SK-N-MC (cell line): Measurements from ENCODE around the gene KCNK15.

Experiments used
- EZH2 ChIP-seq: fragments of 200-600 bp; sonication (generic); IDR thresholded peaks from one replicate; pipeline ENCODE4 v1.6.1; 2017; ENCODE audit warnings: antibody characterized with exemption
- FOXP2 ChIP-seq: optimal IDR thresholded peaks from 2 replicates; pipeline ENCODE3; 2011; ENCODE audit warnings: mild to moderate bottlenecking, moderate library complexity; ENCODE audit not compliant: insufficient read depth; ENCODE audit errors: extremely low read length, control extremely low read depth
- POLR2AphosphoS5 ChIP-seq: IDR thresholded peaks from 2 replicates; pipeline ENCODE4 v1.6.1; 2012; ENCODE audit warnings: mild to moderate bottlenecking, low read depth, low read length, borderline replicate concordance

DNA sequence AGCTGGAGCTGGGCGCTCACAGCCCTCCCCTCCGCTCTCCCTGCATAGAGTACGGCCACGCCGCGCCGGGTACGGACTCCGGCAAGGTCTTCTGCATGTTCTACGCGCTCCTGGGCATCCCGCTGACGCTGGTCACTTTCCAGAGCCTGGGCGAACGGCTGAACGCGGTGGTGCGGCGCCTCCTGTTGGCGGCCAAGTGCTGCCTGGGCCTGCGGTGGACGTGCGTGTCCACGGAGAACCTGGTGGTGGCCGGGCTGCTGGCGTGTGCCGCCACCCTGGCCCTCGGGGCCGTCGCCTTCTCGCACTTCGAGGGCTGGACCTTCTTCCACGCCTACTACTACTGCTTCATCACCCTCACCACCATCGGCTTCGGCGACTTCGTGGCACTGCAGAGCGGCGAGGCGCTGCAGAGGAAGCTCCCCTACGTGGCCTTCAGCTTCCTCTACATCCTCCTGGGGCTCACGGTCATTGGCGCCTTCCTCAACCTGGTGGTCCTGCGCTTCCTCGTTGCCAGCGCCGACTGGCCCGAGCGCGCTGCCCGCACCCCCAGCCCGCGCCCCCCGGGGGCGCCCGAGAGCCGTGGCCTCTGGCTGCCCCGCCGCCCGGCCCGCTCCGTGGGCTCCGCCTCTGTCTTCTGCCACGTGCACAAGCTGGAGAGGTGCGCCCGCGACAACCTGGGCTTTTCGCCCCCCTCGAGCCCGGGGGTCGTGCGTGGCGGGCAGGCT lies 4.6 kb downstream of the KCNK15 start:
- TF ChIP-seq POLR2AphosphoS5: no peak
- TF ChIP-seq EZH2: no peak
- no peak for TF ChIP-seq FOXP2
